Subcutaneous adipose tissue (tissue), 4 donors: ENCODE data around the gene C19orf33. TPM values are rescaled to one million over a fixed set of nuclear protein-coding genes. Genes with fewer than 3 reads are reported as not detected.

Source experiments
- CTCF ChIP-seq: fragments of 450-650 bp; IDR thresholded peaks from one replicate; pipeline ENCODE4 v1.5.1; 2016; ENCODE audit warnings: low read depth, mild to moderate bottlenecking, control low read depth, antibody characterized with exemption, moderate library complexity
- total RNA-seq, 4 donors: library from RNA; depleted of rRNA; stranded (reverse); fragments of >200 nt; gene quantifications; one replicate each; pipeline ENCODE4 v1.1.0, GENCODE V29; 2016

Gene C19orf33
- total RNA-seq, 4 donors from 2014 or later = 1.9 to 12.4 (median 3.6) TPM

GRCh38 chr19:38307076-38307475 is 3.0 kb downstream of the C19orf33 start:
- no peak for TF ChIP-seq CTCF

- TF ChIP-seq CTCF = no peak
These were observed 3.5 kb downstream of the C19orf33 start for GRCh38 chr19:38307597-38307996.

GRCh38 chr19:38308006-38308766 is 4.1 kb downstream of the C19orf33 start:
- TF ChIP-seq CTCF = no peak

- TF ChIP-seq CTCF = no peak
These were observed 5.0 kb downstream of the C19orf33 start for GRCh38 chr19:38308926-38309614.

GRCh38 chr19:38309615-38310278 is 5.7 kb downstream of the C19orf33 start:
- TF ChIP-seq CTCF = no peak

GRCh38 chr19:38310279-38310670 is 6.2 kb downstream of the C19orf33 start:
- no peak for TF ChIP-seq CTCF

- no peak for TF ChIP-seq CTCF
These were observed 6.9 kb downstream of the C19orf33 start for GRCh38 chr19:38310986-38311385.
